HEK293 (cell line): ENCODE data around the gene RAC2.

Experiments used
- CTCF ChIA-PET: fragments of 350-600 bp; formaldehyde crosslinking; extraction: SDS; loops from one replicate; lab custom pipeline; 2021; ENCODE audit warnings: antibody characterized with exemption; lab: Yijun Ruan, JAX
- POLR2A ChIA-PET: fragments of 300-600 bp; formaldehyde crosslinking; extraction: SDS; loops from one replicate; lab custom pipeline; 2020; ENCODE audit warnings: antibody characterized with exemption, inconsistent platforms; lab: Yijun Ruan, JAX
- H3K27ac ChIP-seq: fragments of 200-500 bp; sonication (Bioruptor generic); 2 replicates; pipeline ENCODE4 v1.5.1; 2014; ENCODE audit warnings: low read depth, low read length, control low read depth, inconsistent platforms; ENCODE audit errors: extremely low read depth
- H3K36me3 ChIP-seq, 2 experiments: fragments of 200-500 bp in 1 of 2; sonication (Bioruptor generic) in 1 of 2; 1 replicate in 1 of 2; 2 replicates in 1 of 2; pipeline ENCODE4 v1.5.1; 2014 to 2017; ENCODE audit warnings: inconsistent platforms in 2 of 2, low read length in 2 of 2; ENCODE audit not compliant: control insufficient read depth in 2 of 2, insufficient read depth in 1 of 2
- H3K4me1 ChIP-seq: fragments of 200-500 bp; sonication (Bioruptor generic); 2 replicates; pipeline ENCODE4 v1.5.1; 2014; ENCODE audit warnings: mild to moderate bottlenecking, low read length, inconsistent platforms; ENCODE audit not compliant: control insufficient read depth, insufficient read depth
- H3K4me3 ChIP-seq: 2 replicates; pipeline ENCODE4 v1.5.1; 2011; ENCODE audit warnings: low read depth, mild to moderate bottlenecking, control low read depth, low read length, moderate library complexity
- H3K9me3 ChIP-seq: fragments of 200-500 bp; sonication (Bioruptor generic); 2 replicates; pipeline ENCODE4 v1.5.1; 2014; ENCODE audit warnings: low read depth, low read length, inconsistent platforms; ENCODE audit not compliant: control insufficient read depth, insufficient read depth
- ATF2 ChIP-seq: fragments of 450-650 bp; formaldehyde crosslinking; IDR thresholded peaks from 2 replicates; pipeline ENCODE4 v1.5.1; 2016; ENCODE audit warnings: missing biosample characterization, missing genetic modification characterization, low read depth
- BCL11A ChIP-seq: fragments of 450-650 bp; formaldehyde crosslinking; IDR thresholded peaks from 2 replicates; pipeline ENCODE4 v1.5.1; 2016; ENCODE audit warnings: low read depth, missing biosample characterization, missing genetic modification characterization
- EGR2 ChIP-seq: fragments of 450-650 bp; formaldehyde crosslinking; IDR thresholded peaks from 2 replicates; pipeline ENCODE4 v1.5.1; 2016; ENCODE audit warnings: low read depth, missing biosample characterization, missing genetic modification characterization
- GLIS1 ChIP-seq: fragments of 450-650 bp; formaldehyde crosslinking; IDR thresholded peaks from 2 replicates; pipeline ENCODE4 v1.5.1; 2016; ENCODE audit warnings: missing biosample characterization, missing genetic modification characterization
- OVOL3 ChIP-seq: fragments of 450-650 bp; formaldehyde crosslinking; IDR thresholded peaks from 2 replicates; pipeline ENCODE4 v1.5.1; 2016; ENCODE audit warnings: missing biosample characterization, missing genetic modification characterization
- PBX3 ChIP-seq: sonication (generic); formaldehyde crosslinking; IDR thresholded peaks from 2 replicates; pipeline ENCODE4 v1.8.1; 2022; ENCODE audit warnings: mild to moderate bottlenecking, moderate library complexity, missing genetic modification reagents
- SCRT2 ChIP-seq: fragments of 450-650 bp; formaldehyde crosslinking; IDR thresholded peaks from 2 replicates; pipeline ENCODE4 v1.5.1; 2016; ENCODE audit warnings: missing biosample characterization, missing genetic modification characterization
- SP2 ChIP-seq: fragments of 450-650 bp; formaldehyde crosslinking; IDR thresholded peaks from 2 replicates; pipeline ENCODE4 v1.5.1; 2016; ENCODE audit warnings: missing biosample characterization, missing genetic modification characterization
- ZBTB6 ChIP-seq: fragments of 450-650 bp; formaldehyde crosslinking; IDR thresholded peaks from 2 replicates; pipeline ENCODE4 v1.5.1; 2017; ENCODE audit warnings: missing biosample characterization, missing genetic modification characterization
- ZFHX2 ChIP-seq: fragments of 450-650 bp; formaldehyde crosslinking; conservative IDR thresholded peaks from 2 replicates; pipeline ENCODE4 v1.5.1; 2016; ENCODE audit warnings: missing biosample characterization, missing genetic modification characterization
- ZNF10 ChIP-seq: fragments of 450-650 bp; formaldehyde crosslinking; IDR thresholded peaks from 2 replicates; pipeline ENCODE4 v1.5.1; 2017; ENCODE audit warnings: missing biosample characterization, missing genetic modification characterization
- ZNF18 ChIP-seq: fragments of 450-650 bp; formaldehyde crosslinking; IDR thresholded peaks from 2 replicates; pipeline ENCODE4 v1.5.1; 2016; ENCODE audit warnings: missing biosample characterization, missing genetic modification characterization
- ZNF221 ChIP-seq: fragments of 450-650 bp; formaldehyde crosslinking; IDR thresholded peaks from 2 replicates; pipeline ENCODE4 v1.5.1; 2017; ENCODE audit warnings: missing biosample characterization, missing genetic modification characterization, borderline replicate concordance
- ZNF26 ChIP-seq: fragments of 450-650 bp; formaldehyde crosslinking; IDR thresholded peaks from 2 replicates; pipeline ENCODE4 v1.5.1; 2016; ENCODE audit warnings: missing biosample characterization, missing genetic modification characterization
- ZNF280D ChIP-seq: fragments of 450-650 bp; formaldehyde crosslinking; IDR thresholded peaks from 2 replicates; pipeline ENCODE4 v1.5.1; 2016; ENCODE audit warnings: missing biosample characterization, missing genetic modification characterization
- ZNF335 ChIP-seq: fragments of 450-650 bp; formaldehyde crosslinking; conservative IDR thresholded peaks from 2 replicates; pipeline ENCODE4 v1.5.1; 2016; ENCODE audit warnings: missing biosample characterization, missing genetic modification characterization
- ZNF629 ChIP-seq: fragments of 450-650 bp; formaldehyde crosslinking; IDR thresholded peaks from 2 replicates; pipeline ENCODE4 v1.5.1; 2017; ENCODE audit warnings: missing biosample characterization, missing genetic modification characterization
- ZNF639 ChIP-seq: fragments of 450-650 bp; formaldehyde crosslinking; IDR thresholded peaks from 2 replicates; pipeline ENCODE4 v1.5.1; 2016; ENCODE audit warnings: missing biosample characterization, missing genetic modification characterization
- ZNF658 ChIP-seq: fragments of 450-650 bp; formaldehyde crosslinking; IDR thresholded peaks from 2 replicates; pipeline ENCODE4; 2016; ENCODE audit warnings: missing biosample characterization, missing genetic modification characterization
- ZSCAN5A ChIP-seq: fragments of 450-650 bp; formaldehyde crosslinking; IDR thresholded peaks from 2 replicates; pipeline ENCODE4 v1.5.1; 2016; ENCODE audit warnings: missing biosample characterization, missing genetic modification characterization

The RAC2 gene

GRCh38 chr22:37226087-37226486, 18.0 kb downstream of the RAC2 start:
- H3K9me3 ChIP-seq = no peaks in the 10 kb centered on the region
- H3K4me1 ChIP-seq = no peaks in the 10 kb centered on the region
- CTCF ChIA-PET = interaction anchor here (0.6 to 4.9 kb wide), 5 partner anchors 9 to 70 kb away, joined by 3 to 37 read pairs (median 4); no protein-coding TSS in a partner anchor
- POLR2A ChIA-PET = no interaction called here
- no peak overlapping the region for H3K27ac ChIP-seq
- TF ChIP-seq ZNF10 (tag by site-specific recombination) = no peak
- no peak for TF ChIP-seq ZNF639
- peak; percentile 48 for TF ChIP-seq GLIS1 (tag by site-specific recombination)
- TF ChIP-seq ZNF26 = no peak
- TF ChIP-seq SP2 (tag by site-specific recombination) = no peak
- TF ChIP-seq BCL11A (tag by site-specific recombination) = no peak
- no peak for TF ChIP-seq ZNF335 (tag by site-specific recombination)
- TF ChIP-seq SCRT2 (tag by site-specific recombination) = no peak
- no peak for TF ChIP-seq PBX3 (CRISPR knock-in tag)
- TF ChIP-seq ZBTB6 (tag by site-specific recombination) = no peak
- no peak for TF ChIP-seq OVOL3
- no peak for TF ChIP-seq ZNF221 (tag by site-specific recombination)
- no peak for TF ChIP-seq ZNF629 (tag by site-specific recombination)
- no peak for TF ChIP-seq ATF2 (tag by site-specific recombination)
- peak; percentile 90 for TF ChIP-seq EGR2
- TF ChIP-seq ZFHX2 = peak; percentile 88
- TF ChIP-seq ZNF18 = no peak
- no peak for TF ChIP-seq ZNF658 (tag by site-specific recombination)
- no peak for TF ChIP-seq ZNF280D
- TF ChIP-seq ZSCAN5A (tag by site-specific recombination) = no peak
- no peaks in the 10 kb centered on the region for H3K36me3 ChIP-seq
- no peak overlapping the region for H3K4me3 ChIP-seq
